Right lobe of liver (tissue), 4 donors: ENCODE results near the gene GAN.

ENCODE experiments used
- POLR2A ChIP-seq: fragments of 450-650 bp; IDR thresholded peaks from one replicate; pipeline ENCODE4 v1.6.1; 2017; ENCODE audit warnings: antibody characterized with exemption, mild to moderate bottlenecking
- TF ChIP-seq, protein P1 (sequence below), 4 donors: fragments of 200-600 bp in 3 of 4; fragments of 450-650 bp in 1 of 4; IDR thresholded peaks; one replicate each; pipeline versions ENCODE4 v1.5.1 to v1.8.0; 2016 to 2022; ENCODE audit warnings: antibody characterized with exemption in 4 of 4, mild to moderate bottlenecking in 2 of 4
- donor health status: DM: no; HTN: no; CAD: no.
- donor health status: DM: no; HTN: no; CAD: no.
- donor health status: DM: no; HTN: yes; CAD: no.

DNA sequence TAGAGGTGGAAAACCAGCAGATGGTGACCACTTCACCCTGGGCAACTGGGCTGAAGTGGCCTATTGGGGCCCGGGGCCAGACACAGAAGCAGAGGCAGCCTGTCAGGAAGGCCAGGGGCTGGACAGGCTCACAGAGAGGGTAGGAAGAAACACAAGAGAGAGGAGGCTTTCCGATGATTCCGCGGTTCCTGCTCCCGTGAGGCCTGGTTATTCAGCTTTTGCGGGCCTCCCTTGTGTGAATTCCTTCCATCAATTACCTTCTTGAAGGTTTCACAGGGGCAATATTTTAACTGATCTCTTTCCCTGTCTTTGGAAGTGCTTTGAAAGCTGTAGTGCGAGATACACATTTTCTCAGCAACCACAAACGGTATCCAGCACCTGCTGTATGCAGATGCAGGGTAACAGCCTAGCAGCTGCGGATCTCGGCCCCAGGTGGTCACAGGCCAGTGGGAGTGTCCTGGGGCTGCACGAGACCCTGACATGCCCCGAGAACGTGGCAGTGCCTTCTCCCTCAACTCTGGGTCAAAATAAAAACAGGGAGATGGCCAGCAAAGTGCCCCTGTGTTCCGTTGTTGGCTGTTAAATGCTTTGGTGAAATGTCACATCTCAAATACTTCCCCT lies 118.3 kb downstream of the GAN start:
- TF ChIP-seq, protein P1, sequence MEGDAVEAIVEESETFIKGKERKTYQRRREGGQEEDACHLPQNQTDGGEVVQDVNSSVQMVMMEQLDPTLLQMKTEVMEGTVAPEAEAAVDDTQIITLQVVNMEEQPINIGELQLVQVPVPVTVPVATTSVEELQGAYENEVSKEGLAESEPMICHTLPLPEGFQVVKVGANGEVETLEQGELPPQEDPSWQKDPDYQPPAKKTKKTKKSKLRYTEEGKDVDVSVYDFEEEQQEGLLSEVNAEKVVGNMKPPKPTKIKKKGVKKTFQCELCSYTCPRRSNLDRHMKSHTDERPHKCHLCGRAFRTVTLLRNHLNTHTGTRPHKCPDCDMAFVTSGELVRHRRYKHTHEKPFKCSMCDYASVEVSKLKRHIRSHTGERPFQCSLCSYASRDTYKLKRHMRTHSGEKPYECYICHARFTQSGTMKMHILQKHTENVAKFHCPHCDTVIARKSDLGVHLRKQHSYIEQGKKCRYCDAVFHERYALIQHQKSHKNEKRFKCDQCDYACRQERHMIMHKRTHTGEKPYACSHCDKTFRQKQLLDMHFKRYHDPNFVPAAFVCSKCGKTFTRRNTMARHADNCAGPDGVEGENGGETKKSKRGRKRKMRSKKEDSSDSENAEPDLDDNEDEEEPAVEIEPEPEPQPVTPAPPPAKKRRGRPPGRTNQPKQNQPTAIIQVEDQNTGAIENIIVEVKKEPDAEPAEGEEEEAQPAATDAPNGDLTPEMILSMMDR (IDR thresholded peaks at IDR 0.05), result no peak
- TF ChIP-seq POLR2A, result no peak
